Neuronal stem cell (in vitro differentiated cells): ENCODE measurements around the gene HPSE2.

Experiments
- DNase-seq: peaks from one replicate; pipeline ENCODE4 v3.0.0-alpha.2; 2013; ENCODE audit warnings: low spot score
- H2AFZ ChIP-seq: one replicate; pipeline ENCODE4 v1.6.1; 2013; ENCODE audit warnings: mild to moderate bottlenecking, low read length, inconsistent platforms
- H2AK5ac ChIP-seq: 2 replicates; pipeline ENCODE4 v1.6.1; 2013; ENCODE audit warnings: low read depth, mild to moderate bottlenecking, inconsistent platforms, low read length, moderate library complexity, mixed read lengths
- H2BK120ac ChIP-seq: 2 replicates; pipeline ENCODE4 v1.6.1; 2013; ENCODE audit warnings: low read depth, mild to moderate bottlenecking, inconsistent platforms, low read length, moderate library complexity, mixed read lengths
- H2BK12ac ChIP-seq: one replicate; pipeline ENCODE4 v1.6.1; 2013; ENCODE audit warnings: low read length, inconsistent platforms
- H2BK15ac ChIP-seq: 2 replicates; pipeline ENCODE4 v1.6.1; 2013; ENCODE audit warnings: mild to moderate bottlenecking, low read length, inconsistent platforms, mixed read lengths
- H2BK5ac ChIP-seq: one replicate; pipeline ENCODE4 v1.6.1; 2013; ENCODE audit warnings: inconsistent platforms, mild to moderate bottlenecking, low read length, moderate library complexity
- H3K14ac ChIP-seq: one replicate; pipeline ENCODE4 v1.6.1; 2013; ENCODE audit warnings: low read length, inconsistent platforms
- H3K18ac ChIP-seq: 2 replicates; pipeline ENCODE4 v1.6.1; 2013; ENCODE audit warnings: low read length, inconsistent platforms
- H3K23ac ChIP-seq: 2 replicates; pipeline ENCODE4 v1.6.1; 2013; ENCODE audit warnings: low read depth, mild to moderate bottlenecking, mixed read lengths, low read length, inconsistent platforms; ENCODE audit not compliant: poor library complexity
- H3K27ac ChIP-seq: replicated peaks from 3 replicates; pipeline ENCODE4 v1.5.1; 2013; ENCODE audit warnings: low read length, inconsistent platforms
- H3K27me3 ChIP-seq, 3 experiments: 2 replicates each; pipeline ENCODE4 v1.6.1; 2013; ENCODE audit warnings: low read length in 3 of 3, mild to moderate bottlenecking in 2 of 3, inconsistent platforms in 1 of 3, low read depth in 1 of 3, mixed read lengths in 1 of 3, moderate library complexity in 1 of 3; ENCODE audit not compliant: control insufficient read depth in 3 of 3, insufficient read depth in 3 of 3
- H3K36me3 ChIP-seq, 2 donors: replicated peaks in 1 of 2; 2 replicates each; pipeline ENCODE4 v1.6.1; 2013; ENCODE audit warnings: low read length in 2 of 2; ENCODE audit not compliant: control insufficient read depth in 2 of 2, insufficient read depth in 2 of 2
- H3K4ac ChIP-seq: 2 replicates; pipeline ENCODE4 v1.6.1; 2013; ENCODE audit warnings: inconsistent platforms, mild to moderate bottlenecking, low read length, moderate library complexity
- H3K4me1 ChIP-seq, 2 donors: 1 replicate in 1 of 2; 2 replicates in 1 of 2; pipeline ENCODE4 v1.6.1; 2013; ENCODE audit warnings: low read length in 2 of 2, low read depth in 1 of 2; ENCODE audit not compliant: control insufficient read depth in 2 of 2, insufficient read depth in 1 of 2
- H3K4me2 ChIP-seq: one replicate; pipeline ENCODE4 v1.6.1; 2013; ENCODE audit warnings: mild to moderate bottlenecking, low read length, inconsistent platforms; ENCODE audit not compliant: insufficient read depth, poor library complexity, severe bottlenecking
- H3K4me3 ChIP-seq, 2 donors: 2 replicates each; pipeline ENCODE4 v1.5.1; 2013; ENCODE audit warnings: low read length in 2 of 2, mild to moderate bottlenecking in 2 of 2, inconsistent platforms in 1 of 2, moderate library complexity in 1 of 2
- H3K79me1 ChIP-seq: one replicate; pipeline ENCODE4 v1.6.1; 2013; ENCODE audit warnings: low read depth, mild to moderate bottlenecking, inconsistent platforms, low read length, moderate library complexity
- H3K9ac ChIP-seq: one replicate; pipeline ENCODE4 v1.6.1; 2013; ENCODE audit warnings: mild to moderate bottlenecking, low read depth, low read length, inconsistent platforms; ENCODE audit not compliant: poor library complexity
- H3K9me3 ChIP-seq, 2 donors: replicated peaks in 1 of 2; 2 replicates each; pipeline versions ENCODE3 to v1.6.1; 2013; ENCODE audit warnings: low read length in 2 of 2, mild to moderate bottlenecking in 2 of 2, inconsistent platforms in 1 of 2, low read depth in 1 of 2, mixed read lengths in 1 of 2, moderate library complexity in 1 of 2; ENCODE audit not compliant: control insufficient read depth in 2 of 2, insufficient read depth in 1 of 2
- H4K8ac ChIP-seq: one replicate; pipeline ENCODE4 v1.6.1; 2013; ENCODE audit warnings: low read depth, mild to moderate bottlenecking, inconsistent platforms, low read length, moderate library complexity
- H4K91ac ChIP-seq: one replicate; pipeline ENCODE4 v1.6.1; 2013; ENCODE audit warnings: low read length, low read depth, mild to moderate bottlenecking, inconsistent platforms; ENCODE audit not compliant: poor library complexity
- whole genome bisulfite sequencing, 2 donors: extraction: QIAGEN DNeasy Blood & Tissue Kit; methylation state at CpG; one replicate each; pipeline ENCODE4 v1.1.7; 2013; ENCODE audit warnings: missing lambda C conversion rate in 2 of 2, mixed read lengths in 1 of 2; ENCODE audit not compliant: insufficient read length in 2 of 2, insufficient replicate concordance in 1 of 2; ENCODE audit errors: extremely low coverage in 2 of 2; 5-methylcytosine and 5-hydroxymethylcytosine counted together

The HPSE2 gene

DNA sequence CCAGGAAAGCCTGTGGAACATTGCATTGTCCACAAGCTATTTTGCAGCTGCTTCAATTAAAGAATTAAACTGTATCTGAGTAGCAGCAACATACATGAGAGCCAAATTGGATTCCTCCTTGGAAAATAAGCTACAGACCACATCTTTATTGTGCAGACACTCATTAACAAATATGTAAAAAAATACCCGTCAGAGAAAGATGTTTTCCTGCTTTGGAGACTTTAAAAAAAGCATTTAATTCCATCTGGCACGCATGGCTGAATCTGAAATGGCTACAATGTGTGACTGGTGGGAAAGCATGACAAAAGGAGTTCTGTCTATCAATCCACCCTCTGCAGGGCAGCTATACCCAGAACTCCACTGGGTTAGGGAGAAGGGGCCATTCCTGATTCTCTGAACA is 715.8 kb downstream of the HPSE2 start:
- Histone ChIP-seq H3K4ac (no peak overlapping the region), H3K9me3 (no peaks in the 10 kb centered on the region), H3K79me1 (no peaks in the 10 kb centered on the region), H3K36me3 (no peaks in the 10 kb centered on the region), H3K9ac (no peak overlapping the region), H2AK5ac (no peak overlapping the region), H3K4me1 (peaks cover 1 to 12% of the 10 kb centered on the region in 2 donors), H2BK12ac (no peak overlapping the region), H3K4me3 (no peak overlapping the region), H3K14ac (no peak overlapping the region), H2BK5ac (peak overlapping the region; percentile 17), H4K8ac (no peak overlapping the region), H2BK120ac (no peak overlapping the region), H3K27ac (peak overlapping the region; percentile 88), H2AFZ (no peak overlapping the region), H3K27me3 (no peaks in the 10 kb centered on the region), H2BK15ac (no peak overlapping the region), H3K18ac (peak overlapping the region; percentile 15), H3K4me2 (no peak overlapping the region), H4K91ac (no peak overlapping the region), H3K23ac (no peak overlapping the region)
- no CpG with 5 or more reads among the region's 2 CpGs for WGBS, 2 donors
- DNase-seq, result peak; percentile 21

DNA sequence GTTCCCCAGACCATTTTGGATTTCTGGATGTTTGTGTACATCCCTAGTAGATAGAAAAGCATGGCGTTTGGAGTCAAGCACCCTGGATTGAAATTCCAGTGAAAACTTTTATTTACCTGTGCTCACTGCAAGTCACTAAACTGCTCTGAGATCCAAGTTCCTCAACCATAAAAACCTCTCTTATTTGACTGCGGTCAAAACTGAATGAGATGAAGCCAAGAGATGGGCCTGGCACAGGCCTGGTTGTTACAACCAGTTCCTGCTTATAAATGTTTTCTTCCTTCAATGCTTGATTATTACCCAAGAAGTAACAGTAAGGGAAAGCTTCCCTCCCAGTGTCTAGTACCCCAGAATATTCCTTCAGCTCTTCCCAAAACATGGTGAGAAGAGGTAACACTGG is 718.0 kb downstream of the HPSE2 start:
- Histone ChIP-seq H3K4ac (no peak overlapping the region), H4K8ac (no peak overlapping the region)

DNA sequence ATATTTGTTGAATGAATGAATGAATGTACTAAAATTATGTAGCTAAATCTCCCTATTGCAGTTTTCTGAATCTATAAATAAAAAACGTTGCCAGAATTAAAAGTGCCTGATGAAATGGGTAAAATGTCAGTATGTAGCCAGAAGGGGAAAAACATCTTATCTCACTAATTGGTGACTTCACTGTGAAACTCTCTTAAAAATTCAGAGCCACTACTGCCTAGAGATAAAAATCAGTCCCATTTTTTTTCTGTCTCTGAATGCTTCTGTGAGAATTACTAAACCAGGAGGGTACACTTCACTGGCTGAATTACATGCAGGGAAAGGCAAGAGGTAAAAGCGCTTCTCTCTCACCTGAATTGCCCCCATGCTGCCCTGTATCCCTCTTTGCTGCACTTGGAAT is 719.3 kb downstream of the HPSE2 start:
- H3K14ac ChIP-seq, result no peak overlapping the region
- WGBS, 2 donors, result no CpG with 5 or more reads among the region's 2 CpGs
- no peaks in the 10 kb centered on the region for H3K9me3 ChIP-seq
- no peak overlapping the region for H2AK5ac ChIP-seq
- H3K4me2 ChIP-seq, result no peak overlapping the region
- no peak overlapping the region for H4K8ac ChIP-seq
- no peak for DNase-seq
- H2BK5ac ChIP-seq, result no peak overlapping the region
- H4K91ac ChIP-seq, result no peak overlapping the region
- no peak overlapping the region for H2AFZ ChIP-seq
- H3K4me1 ChIP-seq, result peaks cover 1 to 12% of the 10 kb centered on the region in 2 donors
- H3K36me3 ChIP-seq, result no peaks in the 10 kb centered on the region
- H2BK12ac ChIP-seq, result no peak overlapping the region
- no peak overlapping the region for H3K27ac ChIP-seq
- no peak overlapping the region for H3K9ac ChIP-seq
- H3K23ac ChIP-seq, result no peak overlapping the region
- no peak overlapping the region for H3K4me3 ChIP-seq
- no peak overlapping the region for H3K18ac ChIP-seq
- H2BK120ac ChIP-seq, result no peak overlapping the region
- H3K79me1 ChIP-seq, result no peaks in the 10 kb centered on the region
- H2BK15ac ChIP-seq, result no peak overlapping the region
- no peaks in the 10 kb centered on the region for H3K27me3 ChIP-seq
- no peak overlapping the region for H3K4ac ChIP-seq

More for the DNA sequence above, 718.0 kb downstream of the HPSE2 start:
- Histone ChIP-seq H3K4me2 (no peak overlapping the region), H2BK15ac (no peak overlapping the region), H3K27me3 (no peaks in the 10 kb centered on the region), H3K36me3 (no peaks in the 10 kb centered on the region), H4K91ac (no peak overlapping the region), H3K4me3 (no peak overlapping the region), H3K4me1 (peaks cover 1 to 12% of the 10 kb centered on the region in 2 donors), H2AK5ac (no peak overlapping the region), H3K27ac (no peak overlapping the region), H3K23ac (no peak overlapping the region), H2BK120ac (no peak overlapping the region), H3K79me1 (no peaks in the 10 kb centered on the region), H3K9me3 (no peaks in the 10 kb centered on the region), H2AFZ (no peak overlapping the region), H3K18ac (no peak overlapping the region), H2BK5ac (no peak overlapping the region), H3K9ac (no peak overlapping the region), H3K14ac (no peak overlapping the region), H2BK12ac (no peak overlapping the region)
- no peak for DNase-seq
- no CpG with 5 or more reads among the region's 2 CpGs for WGBS, 2 donors

DNA sequence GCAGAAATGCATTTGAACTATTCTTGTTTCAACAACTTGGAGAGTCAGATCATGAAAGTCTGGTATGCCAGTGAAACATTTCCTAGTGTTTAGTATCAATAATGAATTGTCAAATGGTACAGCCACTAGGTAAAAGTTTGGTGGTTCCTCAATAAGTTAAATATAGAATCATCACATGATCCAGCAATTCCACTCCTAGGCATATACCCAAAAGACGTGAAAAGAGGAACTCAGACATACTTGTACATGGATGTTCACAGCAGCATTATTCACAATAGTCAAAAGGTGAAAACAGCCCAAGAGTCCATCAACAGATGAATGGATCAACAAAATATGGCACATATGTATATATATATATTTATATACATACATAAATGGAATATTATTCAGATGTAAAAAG is 721.9 kb downstream of the HPSE2 start:
- no peaks in the 10 kb centered on the region for H3K27me3 ChIP-seq
- no peak overlapping the region for H2AK5ac ChIP-seq
- no peak for DNase-seq
- H2BK12ac ChIP-seq, result no peak overlapping the region
- no peak overlapping the region for H2BK120ac ChIP-seq
- H2AFZ ChIP-seq, result no peak overlapping the region
- H3K23ac ChIP-seq, result no peak overlapping the region
- H3K4me1 ChIP-seq, result peaks cover 0 to 2% of the 10 kb centered on the region in 2 donors
- H3K27ac ChIP-seq, result no peak overlapping the region
- no peak overlapping the region for H4K8ac ChIP-seq
- H3K4ac ChIP-seq, result no peak overlapping the region
- no peak overlapping the region for H3K4me2 ChIP-seq
- no peak overlapping the region for H3K4me3 ChIP-seq
- H3K79me1 ChIP-seq, result no peaks in the 10 kb centered on the region
- no peak overlapping the region for H3K14ac ChIP-seq
- no peak overlapping the region for H4K91ac ChIP-seq
- no peak overlapping the region for H3K9ac ChIP-seq
- H3K18ac ChIP-seq, result no peak overlapping the region
- no peaks in the 10 kb centered on the region for H3K36me3 ChIP-seq
- H3K9me3 ChIP-seq, result no peaks in the 10 kb centered on the region
- H2BK15ac ChIP-seq, result no peak overlapping the region
- H2BK5ac ChIP-seq, result no peak overlapping the region
- no CpG with 5 or more reads among the region's 1 CpG for WGBS, 2 donors
